WTC11 (cell line): ENCODE results near the gene ANO1.

Source experiments
- FOXP1 ChIP-seq: sonication (generic); formaldehyde crosslinking; IDR thresholded peaks from 2 replicates; pipeline ENCODE4 v1.8.0; 2022; ENCODE audit warnings: missing genetic modification reagents, mild to moderate bottlenecking, moderate library complexity, borderline replicate concordance
- NR2C2 ChIP-seq: sonication (generic); formaldehyde crosslinking; IDR thresholded peaks from 2 replicates; pipeline ENCODE4 v1.8.0; 2022; ENCODE audit warnings: mild to moderate bottlenecking, missing genetic modification reagents
- OVOL2 ChIP-seq: fragments of 250-450 bp; sonication (Bioruptor Pico); IDR thresholded peaks from 2 replicates; pipeline ENCODE4 v1.9.0; 2021; ENCODE audit warnings: mild to moderate bottlenecking, borderline replicate concordance
- ZNF416 ChIP-seq: fragments of 250-450 bp; sonication (Bioruptor Pico); IDR thresholded peaks from 2 replicates; pipeline ENCODE4 v1.9.0; 2021; ENCODE audit warnings: mild to moderate bottlenecking, inconsistent platforms
- TF ChIP-seq, protein P1 (sequence below): fragments of 200-600 bp; IDR thresholded peaks from 2 replicates; pipeline ENCODE4 v1.8.0; 2022; ENCODE audit warnings: antibody characterized with exemption
- TF ChIP-seq, protein P2 (sequence below): sonication (generic); formaldehyde crosslinking; IDR thresholded peaks from 2 replicates; pipeline ENCODE4 v1.8.0; 2022; ENCODE audit warnings: mild to moderate bottlenecking, missing genetic modification reagents

DNA sequence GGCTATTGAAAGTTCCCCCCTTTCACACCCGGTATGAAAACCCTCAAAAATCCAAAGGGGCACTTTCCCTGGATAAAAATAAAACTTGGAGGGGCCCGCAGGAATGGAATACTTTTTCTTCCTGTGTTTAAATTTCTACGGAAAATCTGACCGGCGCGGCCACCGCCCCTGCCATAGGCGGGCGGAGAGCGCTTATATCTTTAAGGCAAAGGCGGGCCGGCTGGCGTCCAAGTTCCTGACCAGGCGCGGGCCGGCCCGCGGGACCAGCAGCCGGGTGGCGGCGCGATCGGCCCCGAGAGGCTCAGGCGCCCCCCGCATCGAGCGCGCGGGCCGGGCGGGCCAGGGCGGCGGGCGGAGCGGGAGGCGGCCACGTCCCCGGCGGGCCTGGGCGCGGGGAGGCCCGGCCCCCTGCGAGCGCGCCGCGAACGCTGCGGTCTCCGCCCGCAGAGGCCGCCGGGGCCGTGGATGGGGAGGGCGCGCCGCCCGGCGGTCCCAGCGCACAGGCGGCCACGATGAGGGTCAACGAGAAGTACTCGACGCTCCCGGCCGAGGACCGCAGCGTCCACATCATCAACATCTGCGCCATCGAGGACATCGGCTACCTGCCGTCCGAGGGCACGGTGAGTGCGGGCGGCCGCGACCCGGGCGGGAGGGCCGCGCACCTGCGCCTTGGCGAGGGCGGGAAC, at the start of gene ANO1:
- TF ChIP-seq, protein P1, sequence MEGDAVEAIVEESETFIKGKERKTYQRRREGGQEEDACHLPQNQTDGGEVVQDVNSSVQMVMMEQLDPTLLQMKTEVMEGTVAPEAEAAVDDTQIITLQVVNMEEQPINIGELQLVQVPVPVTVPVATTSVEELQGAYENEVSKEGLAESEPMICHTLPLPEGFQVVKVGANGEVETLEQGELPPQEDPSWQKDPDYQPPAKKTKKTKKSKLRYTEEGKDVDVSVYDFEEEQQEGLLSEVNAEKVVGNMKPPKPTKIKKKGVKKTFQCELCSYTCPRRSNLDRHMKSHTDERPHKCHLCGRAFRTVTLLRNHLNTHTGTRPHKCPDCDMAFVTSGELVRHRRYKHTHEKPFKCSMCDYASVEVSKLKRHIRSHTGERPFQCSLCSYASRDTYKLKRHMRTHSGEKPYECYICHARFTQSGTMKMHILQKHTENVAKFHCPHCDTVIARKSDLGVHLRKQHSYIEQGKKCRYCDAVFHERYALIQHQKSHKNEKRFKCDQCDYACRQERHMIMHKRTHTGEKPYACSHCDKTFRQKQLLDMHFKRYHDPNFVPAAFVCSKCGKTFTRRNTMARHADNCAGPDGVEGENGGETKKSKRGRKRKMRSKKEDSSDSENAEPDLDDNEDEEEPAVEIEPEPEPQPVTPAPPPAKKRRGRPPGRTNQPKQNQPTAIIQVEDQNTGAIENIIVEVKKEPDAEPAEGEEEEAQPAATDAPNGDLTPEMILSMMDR, result no peak
- no peak for TF ChIP-seq OVOL2 (CRISPR knock-in tag)
- no peak for TF ChIP-seq ZNF416 (CRISPR knock-in tag)
- TF ChIP-seq NR2C2 (CRISPR knock-in tag), result no peak
- TF ChIP-seq, protein P2, sequence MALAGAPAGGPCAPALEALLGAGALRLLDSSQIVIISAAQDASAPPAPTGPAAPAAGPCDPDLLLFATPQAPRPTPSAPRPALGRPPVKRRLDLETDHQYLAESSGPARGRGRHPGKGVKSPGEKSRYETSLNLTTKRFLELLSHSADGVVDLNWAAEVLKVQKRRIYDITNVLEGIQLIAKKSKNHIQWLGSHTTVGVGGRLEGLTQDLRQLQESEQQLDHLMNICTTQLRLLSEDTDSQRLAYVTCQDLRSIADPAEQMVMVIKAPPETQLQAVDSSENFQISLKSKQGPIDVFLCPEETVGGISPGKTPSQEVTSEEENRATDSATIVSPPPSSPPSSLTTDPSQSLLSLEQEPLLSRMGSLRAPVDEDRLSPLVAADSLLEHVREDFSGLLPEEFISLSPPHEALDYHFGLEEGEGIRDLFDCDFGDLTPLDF, result no peak
- no peak for TF ChIP-seq FOXP1
